Skeletal muscle satellite cell (primary cell): ENCODE measurements around the gene ZNF644.

ENCODE experiments used
- H3K27me3 ChIP-seq: 2 replicates; pipeline ENCODE4 v1.7.0; 2013; ENCODE audit warnings: low read length; ENCODE audit not compliant: control insufficient read depth, insufficient read depth
- H3K36me3 ChIP-seq: 2 replicates; pipeline ENCODE4 v1.7.0; 2013; ENCODE audit warnings: mild to moderate bottlenecking, control low read depth, low read length; ENCODE audit not compliant: insufficient read depth
- H3K4me1 ChIP-seq: 2 replicates; pipeline ENCODE4 v1.7.0; 2013; ENCODE audit warnings: low read length; ENCODE audit not compliant: control insufficient read depth, insufficient read depth
- H3K4me2 ChIP-seq: 2 replicates; pipeline ENCODE4 v1.7.0; 2013; ENCODE audit warnings: mild to moderate bottlenecking, low read length
- H3K4me3 ChIP-seq: 2 replicates; pipeline ENCODE4 v1.7.0; 2013; ENCODE audit warnings: low read length
- H3K9ac ChIP-seq: 2 replicates; pipeline ENCODE4 v1.7.0; 2013; ENCODE audit warnings: mild to moderate bottlenecking, low read depth, low read length, moderate library complexity
- H3K9me3 ChIP-seq: replicated peaks from 2 replicates; pipeline ENCODE4 v1.7.0; 2013; ENCODE audit warnings: mild to moderate bottlenecking, control low read depth, low read length

The ZNF644 gene

DNA sequence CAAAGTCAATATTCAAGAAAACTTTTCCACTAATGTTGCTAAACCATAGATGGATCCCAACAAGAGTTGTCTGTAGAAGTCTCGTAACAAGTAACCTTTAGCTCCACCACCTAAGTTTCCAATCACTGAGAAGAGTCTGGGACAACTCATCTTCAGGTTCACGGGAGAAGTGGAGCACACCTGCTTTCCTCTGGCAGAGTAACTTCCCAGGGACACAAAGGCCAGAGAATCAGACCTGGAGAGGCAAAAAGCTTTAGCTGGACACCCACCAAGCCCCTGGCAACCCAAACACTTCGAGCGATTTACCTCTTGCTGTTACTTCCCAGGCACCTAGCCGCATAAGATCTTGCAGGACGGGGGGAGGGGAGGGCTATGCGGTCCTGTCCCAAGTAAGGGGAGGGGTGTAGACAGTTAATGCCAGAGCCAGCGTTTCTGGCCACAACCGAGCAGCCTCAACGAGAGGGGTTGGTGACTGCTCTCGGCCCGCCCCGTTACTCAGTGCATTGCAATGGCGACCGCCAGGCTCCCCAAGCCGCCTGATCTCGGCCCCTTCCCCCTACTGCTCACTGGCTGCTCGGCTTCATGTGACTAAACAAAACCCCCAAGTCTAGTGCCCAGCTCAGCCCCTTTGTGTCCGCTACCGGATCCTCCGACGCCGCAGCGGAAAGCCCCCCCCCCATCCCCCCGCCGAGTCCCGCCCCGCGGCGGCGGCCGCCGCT, 709 bp downstream of the ZNF644 start:
- H3K27me3 ChIP-seq, result no peaks in the 10 kb centered on the region
- peak overlapping the region; percentile 97 for H3K9ac ChIP-seq
- peak overlapping the region; percentile 99 for H3K4me2 ChIP-seq
- H3K9me3 ChIP-seq, result no peaks in the 10 kb centered on the region
- peaks cover 7% of the 10 kb centered on the region for H3K36me3 ChIP-seq
- peak overlapping the region; percentile 95 for H3K4me3 ChIP-seq
- H3K4me1 ChIP-seq, result peaks cover 16% of the 10 kb centered on the region

- peaks cover 7% of the 10 kb centered on the region for H3K36me3 ChIP-seq
- H3K4me1 ChIP-seq, result peaks cover 22% of the 10 kb centered on the region
- peak overlapping the region; percentile 95 for H3K4me3 ChIP-seq
- no peaks in the 10 kb centered on the region for H3K27me3 ChIP-seq
- peak overlapping the region; percentile 97 for H3K9ac ChIP-seq
- H3K9me3 ChIP-seq, result no peaks in the 10 kb centered on the region
- H3K4me2 ChIP-seq, result peak overlapping the region; percentile 99
These were observed 1.3 kb downstream of the ZNF644 start for GRCh38 chr1:91020486-91020885.

DNA sequence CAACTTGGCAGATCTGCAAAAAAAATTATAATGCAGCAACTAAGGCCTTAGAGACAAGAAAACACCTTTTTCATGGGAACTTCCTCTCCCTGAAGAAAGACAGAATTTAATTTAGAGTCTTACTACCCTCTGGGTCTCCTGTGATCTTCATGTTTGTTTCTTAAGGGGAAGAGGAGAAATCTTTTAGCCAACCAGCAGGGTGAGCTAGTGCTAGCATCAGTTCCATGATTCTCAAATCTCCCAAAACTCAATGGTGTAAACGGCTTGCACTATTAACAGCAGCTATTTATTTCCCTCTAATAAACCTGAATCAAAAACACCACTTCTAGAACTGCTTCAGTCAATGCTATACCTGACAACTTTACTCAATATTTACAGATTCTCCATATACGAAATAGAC, 3.8 kb downstream of the ZNF644 start:
- Histone ChIP-seq H3K27me3 (no peaks in the 10 kb centered on the region), H3K4me1 (peaks cover 23% of the 10 kb centered on the region), H3K36me3 (peaks cover 7% of the 10 kb centered on the region), H3K4me2 (no peak overlapping the region), H3K9ac (no peak overlapping the region), H3K9me3 (no peaks in the 10 kb centered on the region), H3K4me3 (no peak overlapping the region)

DNA sequence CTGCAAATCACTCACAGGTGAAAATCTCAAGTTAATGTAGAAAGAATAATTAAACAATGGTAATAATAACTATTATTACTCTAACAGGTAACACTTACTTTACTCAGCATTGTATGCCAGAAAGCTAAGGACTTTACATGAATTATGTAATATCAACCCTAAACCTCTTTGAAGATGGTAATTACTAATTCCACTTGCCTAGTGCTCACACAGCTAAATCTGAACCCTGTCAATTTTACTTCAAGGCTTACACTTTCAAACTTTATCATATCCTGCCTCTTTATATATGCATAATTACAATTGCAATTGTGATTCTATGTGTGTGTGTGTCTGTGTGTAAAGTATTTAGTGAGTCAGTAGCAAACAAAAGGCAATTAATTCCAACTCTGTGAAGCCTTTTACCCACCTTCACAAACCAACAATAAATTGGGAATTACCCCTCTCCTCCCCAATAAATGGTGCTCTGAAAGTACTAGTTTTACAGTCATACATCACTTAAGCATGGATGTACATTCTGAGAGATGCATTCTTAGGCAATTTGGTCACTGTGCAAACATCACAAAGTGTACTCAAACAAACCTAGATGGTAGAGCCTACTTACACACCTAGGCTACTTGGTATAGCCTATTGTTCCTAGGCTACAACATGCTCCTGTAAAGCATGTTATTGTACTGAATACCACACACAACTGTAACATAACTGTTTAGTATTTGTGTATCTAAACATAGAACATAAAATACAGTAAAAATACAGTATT, 5.9 kb downstream of the ZNF644 start:
- peak overlapping the region; percentile 34 for H3K4me2 ChIP-seq
- peaks cover 7% of the 10 kb centered on the region for H3K36me3 ChIP-seq
- no peaks in the 10 kb centered on the region for H3K9me3 ChIP-seq
- H3K27me3 ChIP-seq, result no peaks in the 10 kb centered on the region
- H3K4me3 ChIP-seq, result no peak overlapping the region
- no peak overlapping the region for H3K9ac ChIP-seq
- peaks cover 17% of the 10 kb centered on the region for H3K4me1 ChIP-seq

- peaks cover 7% of the 10 kb centered on the region for H3K36me3 ChIP-seq
- H3K4me1 ChIP-seq, result peaks cover 15% of the 10 kb centered on the region
- H3K9ac ChIP-seq, result no peak overlapping the region
These were observed 6.5 kb downstream of the ZNF644 start for GRCh38 chr1:91015358-91015780.

GRCh38 chr1:91014475-91014874, 7.4 kb downstream of the ZNF644 start:
- no peak overlapping the region for H3K4me2 ChIP-seq
- no peaks in the 10 kb centered on the region for H3K9me3 ChIP-seq
- H3K4me1 ChIP-seq, result peaks cover 12% of the 10 kb centered on the region
- H3K9ac ChIP-seq, result no peak overlapping the region
- no peak overlapping the region for H3K4me3 ChIP-seq
- H3K27me3 ChIP-seq, result no peaks in the 10 kb centered on the region
- peaks cover 7% of the 10 kb centered on the region for H3K36me3 ChIP-seq

More at GRCh38 chr1:91015358-91015780, 6.5 kb downstream of the ZNF644 start:
- no peaks in the 10 kb centered on the region for H3K27me3 ChIP-seq
- H3K9me3 ChIP-seq, result no peaks in the 10 kb centered on the region
- H3K4me3 ChIP-seq, result no peak overlapping the region
- H3K4me2 ChIP-seq, result no peak overlapping the region

DNA sequence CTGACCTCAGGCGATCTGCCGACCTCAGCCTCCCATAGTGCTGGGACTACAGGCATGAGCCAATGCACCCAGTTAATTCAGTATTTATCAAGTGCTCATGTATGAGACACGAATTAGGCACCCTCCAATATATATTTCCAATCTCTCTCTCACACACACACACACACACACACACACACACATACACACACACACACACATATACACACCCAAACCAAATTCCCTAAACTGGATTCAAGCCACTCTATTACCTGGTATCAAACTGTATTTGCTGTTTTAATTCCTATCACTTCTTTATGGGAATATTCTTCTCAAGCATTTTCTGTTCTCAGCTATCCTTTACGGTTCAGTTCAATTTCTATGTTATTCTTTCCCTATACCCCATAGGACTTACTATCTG, 8.5 kb downstream of the ZNF644 start:
- H3K9me3 ChIP-seq, result no peaks in the 10 kb centered on the region
- no peak overlapping the region for H3K9ac ChIP-seq
- no peak overlapping the region for H3K4me3 ChIP-seq
- no peaks in the 10 kb centered on the region for H3K27me3 ChIP-seq
- H3K4me1 ChIP-seq, result peaks cover 12% of the 10 kb centered on the region
- no peaks in the 10 kb centered on the region for H3K36me3 ChIP-seq
- H3K4me2 ChIP-seq, result no peak overlapping the region

DNA sequence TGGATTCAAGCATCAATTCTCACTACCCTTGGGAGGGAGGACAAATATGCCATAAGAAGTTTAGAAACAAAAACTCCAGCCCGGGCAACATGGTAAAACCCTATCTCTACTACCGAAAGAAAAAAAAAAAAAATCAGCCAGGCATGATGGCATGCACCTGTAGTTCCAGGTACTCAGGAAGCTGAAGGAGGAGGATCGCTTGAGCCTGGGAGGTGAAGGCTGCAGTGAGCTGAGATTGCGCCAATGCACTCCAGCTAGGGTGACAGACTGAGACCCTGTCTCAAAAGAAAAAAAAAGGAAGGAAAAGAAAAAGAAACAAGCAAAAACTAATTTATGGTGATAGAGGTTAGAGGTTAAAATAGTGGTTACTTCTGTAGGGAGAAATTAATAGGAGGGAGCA, 9.6 kb downstream of the ZNF644 start:
- no peak overlapping the region for H3K9ac ChIP-seq
- no peaks in the 10 kb centered on the region for H3K9me3 ChIP-seq
- no peak overlapping the region for H3K4me2 ChIP-seq
- H3K4me1 ChIP-seq, result peaks cover 12% of the 10 kb centered on the region
- no peaks in the 10 kb centered on the region for H3K27me3 ChIP-seq
- no peaks in the 10 kb centered on the region for H3K36me3 ChIP-seq
- no peak overlapping the region for H3K4me3 ChIP-seq

- Histone ChIP-seq H3K4me3 (no peak overlapping the region), H3K27me3 (no peaks in the 10 kb centered on the region), H3K9me3 (no peaks in the 10 kb centered on the region), H3K4me1 (peaks cover 12% of the 10 kb centered on the region), H3K4me2 (no peak overlapping the region), H3K36me3 (no peaks in the 10 kb centered on the region), H3K9ac (no peak overlapping the region)
These were observed 10.1 kb downstream of the ZNF644 start for GRCh38 chr1:91011726-91012125.

- Histone ChIP-seq H3K4me1 (no peaks in the 10 kb centered on the region), H3K36me3 (peaks cover 3% of the 10 kb centered on the region), H3K9ac (no peak overlapping the region), H3K27me3 (no peaks in the 10 kb centered on the region), H3K9me3 (no peaks in the 10 kb centered on the region), H3K4me3 (no peak overlapping the region), H3K4me2 (no peak overlapping the region)
These were observed 14.0 kb downstream of the ZNF644 start for GRCh38 chr1:91007827-91008226.

DNA sequence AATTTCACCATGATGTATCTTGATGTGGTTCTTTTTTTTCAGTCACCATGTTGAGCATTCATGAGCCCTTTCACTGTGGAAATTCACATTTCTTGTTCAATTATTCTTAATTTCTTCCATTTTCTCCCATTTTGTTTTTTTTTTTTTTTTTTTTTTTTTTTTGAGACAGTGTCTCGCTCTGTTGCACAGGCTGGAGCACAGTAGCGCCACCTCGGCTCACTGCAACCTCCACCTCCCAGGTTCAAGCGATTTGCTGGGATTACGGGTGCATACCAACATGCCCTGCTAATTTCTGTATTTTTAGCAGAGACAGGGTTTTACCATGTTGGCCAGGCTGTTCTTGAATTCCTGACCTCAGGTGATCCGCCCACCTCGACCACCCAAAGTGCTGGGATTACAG, 14.7 kb downstream of the ZNF644 start:
- no peaks in the 10 kb centered on the region for H3K27me3 ChIP-seq
- no peaks in the 10 kb centered on the region for H3K4me1 ChIP-seq
- no peak overlapping the region for H3K9ac ChIP-seq
- no peaks in the 10 kb centered on the region for H3K9me3 ChIP-seq
- H3K36me3 ChIP-seq, result peaks cover 3% of the 10 kb centered on the region
- H3K4me3 ChIP-seq, result no peak overlapping the region
- no peak overlapping the region for H3K4me2 ChIP-seq
